K562 (cell line): ENCODE measurements around the gene HOXB3. TPM values are rescaled to one million over a fixed set of nuclear protein-coding genes. Genes with fewer than 3 reads are reported as not detected.
A peak's percentile ranks its signal among the peaks of the same experiment; 100 is the strongest.

Source experiments
- FOXA3 ChIP-seq, 2 experiments: fragments of 450-650 bp in 1 of 2; sonication (generic) in 1 of 2; formaldehyde crosslinking; IDR thresholded peaks in 1 of 2; conservative IDR thresholded peaks in 1 of 2; 2 replicates each; pipeline versions ENCODE4 v1.4.0 to v1.8.0; 2020 to 2022; ENCODE audit warnings: mild to moderate bottlenecking in 2 of 2, missing genetic modification reagents in 1 of 2
- GTF2A2 ChIP-seq: IDR thresholded peaks from 2 replicates; pipeline ENCODE4 v1.6.1; 2016; ENCODE audit warnings: mild to moderate bottlenecking, missing genetic modification characterization, missing compliant biosample characterization
- HMGN3 ChIP-seq: IDR thresholded peaks from 2 replicates; pipeline ENCODE4 v1.6.1; 2011; ENCODE audit warnings: borderline replicate concordance, low read depth, mild to moderate bottlenecking, mixed read lengths, low read length; ENCODE audit not compliant: insufficient read length; ENCODE audit errors: extremely low read depth
- KDM1A ChIP-seq, 2 experiments: fragments of 450-650 bp; IDR thresholded peaks; 2 replicates each; pipeline ENCODE4 v1.6.1; 2016; ENCODE audit warnings: mild to moderate bottlenecking in 2 of 2
- MYC ChIP-seq, 2 experiments: fragments of 250-450 bp in 1 of 2; sonication (Bioruptor Pico) in 1 of 2; IDR thresholded peaks; 2 replicates each; pipeline versions ENCODE4 v1.5.1 to v1.6.1; 2012 to 2021; ENCODE audit warnings: low read depth in 2 of 2, borderline replicate concordance in 1 of 2, improper control_type of control experiment in 1 of 2, low read length in 1 of 2, mild to moderate bottlenecking in 1 of 2, moderate library complexity in 1 of 2
- NFRKB ChIP-seq: fragments of 450-650 bp; IDR thresholded peaks from 2 replicates; pipeline ENCODE4 v1.6.1; 2016; ENCODE audit warnings: low read depth
- POLR2G ChIP-seq: fragments of 200-400 bp; formaldehyde crosslinking; IDR thresholded peaks from 2 replicates; pipeline ENCODE4 v1.6.1; 2017; ENCODE audit warnings: low read depth, mild to moderate bottlenecking, antibody characterized with exemption, low read length, moderate library complexity
- PRPF4 ChIP-seq: fragments of 200-400 bp; formaldehyde crosslinking; IDR thresholded peaks from one replicate; pipeline ENCODE4 v1.6.1; 2017; ENCODE audit warnings: low read length, low read depth, mild to moderate bottlenecking; ENCODE audit not compliant: insufficient read depth, poor library complexity, severe bottlenecking
- RBFOX2 ChIP-seq: fragments of 200-400 bp; formaldehyde crosslinking; IDR thresholded peaks from 2 replicates; pipeline ENCODE4 v1.6.1; 2017; ENCODE audit warnings: low read depth, mild to moderate bottlenecking, low read length, moderate library complexity
- SMAD4 ChIP-seq: fragments of 250-450 bp; sonication (Bioruptor Pico); conservative IDR thresholded peaks from 2 replicates; pipeline ENCODE4 v1.8.0; 2021; ENCODE audit warnings: inconsistent platforms, mild to moderate bottlenecking, moderate library complexity
- ZBTB33 ChIP-seq: sonication (generic); formaldehyde crosslinking; IDR thresholded peaks from 2 replicates; pipeline ENCODE4 v1.8.1; 2023; ENCODE audit warnings: mild to moderate bottlenecking, missing genetic modification reagents
- ZBTB40 ChIP-seq, 2 experiments: fragments of 450-650 bp in 1 of 2; sonication (generic) in 1 of 2; formaldehyde crosslinking in 1 of 2; IDR thresholded peaks; 2 replicates each; pipeline versions ENCODE4 v1.7.1 to v1.9.0; 2016 to 2022; ENCODE audit warnings: inconsistent platforms in 1 of 2, mild to moderate bottlenecking in 1 of 2, missing genetic modification reagents in 1 of 2
- polyA plus RNA-seq, 8 experiments: library from polyadenylated mRNA; depleted of rRNA in 4 of 8; stranded (reverse) in 5 of 8; unstranded in 3 of 8; fragments of >200 nt; fragmentation: Nextera tagmentation in 2 of 8; fragmentation: Illumina TruSeq in 1 of 8; extraction: Ambion mirVana in 2 of 8; extraction: Trizol in 1 of 8; gene quantifications; 2 replicates each; pipeline versions ENCODE4 v1.2.1 to v1.2.3, GENCODE V29; 2011 to 2014; ENCODE audit warnings: inconsistent platforms in 1 of 8, missing spikeins in 1 of 8
- total RNA-seq, 7 experiments: library from RNA; depleted of rRNA in 6 of 7; stranded (reverse); fragments of >200 nt in 6 of 7; fragmentation: Illumina TruSeq in 2 of 7; extraction: Trizol in 2 of 7; gene quantifications; 2 replicates each; pipeline versions ENCODE4 v1.2.1 to v1.2.3, GENCODE V29; 2011 to 2021; ENCODE audit warnings: low replicate concordance in 1 of 7

HOXB3 gene
- total and polyA plus RNA-seq, 9 of the 15 experiments (the other 6 are each of a cell fraction or from before 2014, with no cell fraction given) = 2.4 to 41.3 (median 20.2) TPM

GRCh38 chr17:48554412-48555257 lies 35.4 kb downstream of the HOXB3 start (continued):
- TF ChIP-seq ZBTB40 (IDR thresholded peaks at IDR 0.05) (0 out of 2 replicates have a peak, but pooled peaks have one; percentile 20), ZBTB40 (CRISPR knock-in tag; IDR thresholded peaks at IDR 0.05) (no peak), KDM1A (IDR thresholded peaks at IDR 0.05) (no peak), RBFOX2 (peak; percentile 54), NFRKB (0 out of 2 replicates have a peak, but pooled peaks have one; percentile 42), HMGN3 (peak; percentile 45), GTF2A2 (tag) (0 out of 2 replicates have a peak, but pooled peaks have one; percentile 0), POLR2G (peak; percentile 62; the same call in 1 of the 2 replicates), ZBTB33 (CRISPR knock-in tag) (peak; percentile 90), FOXA3 (CRISPR knock-in tag; conservative IDR thresholded peaks at IDR 0.05 in 1 of 2, IDR thresholded peaks at IDR 0.05 in 1 of 2) (no peak), PRPF4 (no peak), MYC (IDR thresholded peaks at IDR 0.05; ENCODE audit: low read depth, low read length) (no peak), MYC (CRISPR knock-in tag; IDR thresholded peaks at IDR 0.05; ENCODE audit: borderline replicate concordance, low read depth) (peak; percentile 22; the same call in 1 of the 2 replicates), SMAD4 (CRISPR knock-in tag) (0 out of 2 replicates have a peak, but pooled peaks have one; percentile 33)
